Measurements from ENCODE around the gene DNAH10.

The DNAH10 gene, protein sequence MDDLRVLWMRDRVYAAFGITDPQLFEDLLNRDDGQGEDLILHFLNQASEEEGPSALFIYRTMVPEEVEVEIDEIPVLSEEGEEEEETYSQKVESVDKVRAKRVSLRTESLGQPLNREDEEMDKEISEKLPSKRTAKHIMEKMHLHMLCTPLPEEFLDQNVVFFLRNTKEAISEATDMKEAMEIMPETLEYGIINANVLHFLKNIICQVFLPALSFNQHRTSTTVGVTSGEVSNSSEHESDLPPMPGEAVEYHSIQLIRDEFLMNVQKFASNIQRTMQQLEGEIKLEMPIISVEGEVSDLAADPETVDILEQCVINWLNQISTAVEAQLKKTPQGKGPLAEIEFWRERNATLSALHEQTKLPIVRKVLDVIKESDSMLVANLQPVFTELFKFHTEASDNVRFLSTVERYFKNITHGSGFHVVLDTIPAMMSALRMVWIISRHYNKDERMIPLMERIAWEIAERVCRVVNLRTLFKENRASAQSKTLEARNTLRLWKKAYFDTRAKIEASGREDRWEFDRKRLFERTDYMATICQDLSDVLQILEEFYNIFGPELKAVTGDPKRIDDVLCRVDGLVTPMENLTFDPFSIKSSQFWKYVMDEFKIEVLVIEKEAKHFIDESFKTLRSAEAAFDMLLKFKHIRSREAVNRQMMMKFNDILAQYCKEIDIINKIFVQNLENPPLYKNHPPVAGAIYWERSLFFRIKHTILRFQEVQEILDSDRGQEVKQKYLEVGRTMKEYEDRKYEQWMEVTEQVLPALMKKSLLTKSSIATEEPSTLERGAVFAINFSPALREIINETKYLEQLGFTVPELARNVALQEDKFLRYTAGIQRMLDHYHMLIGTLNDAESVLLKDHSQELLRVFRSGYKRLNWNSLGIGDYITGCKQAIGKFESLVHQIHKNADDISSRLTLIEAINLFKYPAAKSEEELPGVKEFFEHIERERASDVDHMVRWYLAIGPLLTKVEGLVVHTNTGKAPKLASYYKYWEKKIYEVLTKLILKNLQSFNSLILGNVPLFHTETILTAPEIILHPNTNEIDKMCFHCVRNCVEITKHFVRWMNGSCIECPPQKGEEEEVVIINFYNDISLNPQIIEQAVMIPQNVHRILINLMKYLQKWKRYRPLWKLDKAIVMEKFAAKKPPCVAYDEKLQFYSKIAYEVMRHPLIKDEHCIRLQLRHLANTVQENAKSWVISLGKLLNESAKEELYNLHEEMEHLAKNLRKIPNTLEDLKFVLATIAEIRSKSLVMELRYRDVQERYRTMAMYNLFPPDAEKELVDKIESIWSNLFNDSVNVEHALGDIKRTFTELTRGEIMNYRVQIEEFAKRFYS (N-terminal part only)

DNA sequence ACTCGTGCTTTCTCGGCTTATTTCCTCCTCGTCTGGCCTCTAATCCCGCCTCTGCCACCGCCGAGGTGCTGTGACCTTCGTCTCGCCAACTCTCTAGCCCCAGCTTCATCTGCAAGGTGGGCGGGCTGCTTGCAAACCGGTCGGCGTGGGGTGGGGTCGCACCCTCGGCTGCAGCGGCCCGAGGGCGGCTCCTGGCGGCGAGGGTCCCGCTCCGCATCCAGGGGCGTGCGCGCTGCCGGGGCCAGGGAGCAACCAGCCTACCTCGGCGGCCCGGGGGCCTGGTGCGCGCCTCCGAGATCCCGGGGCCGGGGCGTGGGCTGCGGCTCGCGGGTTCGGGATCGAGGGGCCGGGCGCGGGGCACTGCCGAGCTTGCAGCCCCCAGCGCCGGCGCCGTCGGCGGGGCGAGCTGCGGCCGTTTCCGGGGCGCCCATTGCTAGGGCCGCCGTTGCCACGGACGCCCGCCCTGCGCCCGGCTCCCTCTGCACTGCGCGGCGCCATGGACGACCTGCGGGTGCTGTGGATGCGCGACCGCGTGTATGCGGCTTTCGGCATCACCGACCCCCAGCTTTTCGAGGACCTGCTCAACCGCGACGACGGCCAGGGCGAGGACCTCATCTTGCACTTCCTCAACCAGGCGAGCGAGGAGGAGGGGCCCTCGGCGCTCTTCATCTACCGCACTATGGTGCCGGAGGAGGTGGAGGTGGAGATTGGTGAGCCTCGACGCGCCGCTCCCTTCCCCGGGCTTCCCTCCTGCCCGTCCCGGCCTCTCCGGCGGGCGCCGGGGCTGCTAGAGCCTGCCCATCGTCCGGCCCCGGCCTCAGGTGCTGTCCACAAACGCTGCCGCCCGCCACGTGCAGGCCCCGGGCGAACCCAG, at the start of gene DNAH10:
DNAH10 (plus strand) TSS at position 461 of the 874 bp plus-strand sequence; CDS start at position 497, 36 bp downstream.
- TF ChIP-seq ZNF274 (IDR thresholded peaks at IDR 0.05; ENCODE audit: low read depth, low read length) (no peak), SUZ12 (IDR thresholded peaks at IDR 0.05; ENCODE audit: extremely low read depth, insufficient read depth, insufficient read length) (no peak), YY1 (IDR thresholded peaks at IDR 0.05; ENCODE audit: insufficient read depth, insufficient read length) (no peak)
- peaks cover 20% of the 10 kb centered on the region for H3K27me3 ChIP-seq (ENCODE audit: insufficient read depth, insufficient read length)
- peak within 1 kb of the TSS; percentile 74 for H3K4me3 ChIP-seq (ENCODE audit: insufficient read length, low read depth)
- peak within 1 kb of the TSS; percentile 76 for H3K9ac ChIP-seq (ENCODE audit: insufficient read length, low read depth)
- no peaks in the 10 kb centered on the region for H3K4me1 ChIP-seq (ENCODE audit: insufficient read depth, insufficient read length)
- no peaks in the 10 kb centered on the region for H3K9me3 ChIP-seq (ENCODE audit: insufficient read depth, low read length)
- peak; percentile 48 for DNase-seq (ENCODE audit: low read depth, low spot score)
- H3K36me3 ChIP-seq (ENCODE audit: insufficient read depth, insufficient read length, low read length), result peaks cover 11% of the 10 kb centered on the region

DNA sequence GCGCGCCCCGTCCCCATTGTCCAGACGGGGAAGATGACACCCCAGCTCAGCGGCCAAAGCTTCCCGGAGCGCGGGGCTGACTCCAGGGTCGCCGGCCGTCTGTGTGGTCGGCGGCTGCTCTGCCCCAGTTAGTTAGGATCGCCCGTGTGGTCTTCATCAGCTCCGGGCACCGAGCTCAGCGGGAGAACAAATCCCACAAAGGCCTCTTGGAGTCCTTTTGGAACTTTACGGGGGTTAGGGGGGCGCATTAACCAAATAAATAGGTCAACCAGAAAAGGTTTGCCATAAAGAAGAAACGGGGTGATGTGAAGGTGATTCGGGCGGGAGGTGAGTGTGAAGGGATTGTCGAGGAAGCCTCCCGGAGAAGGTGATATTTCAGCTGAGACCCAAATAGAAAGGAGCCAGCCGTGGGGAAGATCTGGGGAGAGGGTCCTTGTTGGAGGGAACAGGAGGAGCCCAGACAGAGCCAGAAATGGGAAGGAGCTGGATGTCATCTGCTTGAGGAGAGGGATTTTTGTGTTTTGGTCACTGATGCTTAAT, 49.3 kb upstream of the DNAH10 start:
- DNase-seq (ENCODE audit: low read depth, low spot score), result no peak
- TF ChIP-seq YY1 (IDR thresholded peaks at IDR 0.05; ENCODE audit: insufficient read depth, insufficient read length) (no peak), ZNF274 (IDR thresholded peaks at IDR 0.05; ENCODE audit: low read depth, low read length) (no peak), SUZ12 (IDR thresholded peaks at IDR 0.05; ENCODE audit: extremely low read depth, insufficient read depth, insufficient read length) (no peak)
- H3K9me3 ChIP-seq (ENCODE audit: insufficient read depth, low read length), result no peaks in the 10 kb centered on the region
- peak overlapping the region; percentile 97 for H3K4me3 ChIP-seq (ENCODE audit: insufficient read length, low read depth)
- peaks cover 6% of the 10 kb centered on the region for H3K4me1 ChIP-seq (ENCODE audit: insufficient read depth, insufficient read length)
- H3K36me3 ChIP-seq (ENCODE audit: insufficient read depth, insufficient read length, low read length), result peaks cover 15% of the 10 kb centered on the region
- H3K27me3 ChIP-seq (ENCODE audit: insufficient read depth, insufficient read length), result no peaks in the 10 kb centered on the region
- H3K9ac ChIP-seq (ENCODE audit: insufficient read length, low read depth), result peak overlapping the region; percentile 96

DNA sequence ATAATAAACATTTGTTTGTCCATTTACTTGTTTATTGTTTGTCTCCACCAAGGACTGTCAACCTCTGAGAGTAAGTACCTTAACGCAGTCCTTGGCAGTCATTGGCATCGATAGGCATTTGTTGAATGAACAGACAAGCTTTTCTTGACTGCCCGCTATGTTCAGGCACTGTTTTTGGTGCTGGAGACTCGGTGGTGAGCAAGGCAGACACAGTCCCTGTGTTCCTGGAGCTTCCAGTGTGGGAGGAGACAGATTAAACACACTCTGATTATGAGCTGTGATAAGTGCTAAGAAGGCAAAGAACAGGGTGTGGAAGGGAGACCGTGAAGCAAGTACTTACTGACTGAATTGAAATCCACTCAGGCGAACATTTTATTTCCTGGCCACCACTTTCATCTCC, 48.7 kb upstream of the DNAH10 start:
- H3K4me3 ChIP-seq (ENCODE audit: insufficient read length, low read depth), result peak overlapping the region; percentile 97
- H3K9me3 ChIP-seq (ENCODE audit: insufficient read depth, low read length), result no peaks in the 10 kb centered on the region
- no peaks in the 10 kb centered on the region for H3K27me3 ChIP-seq (ENCODE audit: insufficient read depth, insufficient read length)
- peaks cover 16% of the 10 kb centered on the region for H3K36me3 ChIP-seq (ENCODE audit: insufficient read depth, insufficient read length, low read length)
- TF ChIP-seq YY1 (IDR thresholded peaks at IDR 0.05; ENCODE audit: insufficient read depth, insufficient read length) (no peak), ZNF274 (IDR thresholded peaks at IDR 0.05; ENCODE audit: low read depth, low read length) (no peak), SUZ12 (IDR thresholded peaks at IDR 0.05; ENCODE audit: extremely low read depth, insufficient read depth, insufficient read length) (no peak)
- peak overlapping the region; percentile 96 for H3K9ac ChIP-seq (ENCODE audit: insufficient read length, low read depth)
- no peak for DNase-seq (ENCODE audit: low read depth, low spot score)
- peaks cover 6% of the 10 kb centered on the region for H3K4me1 ChIP-seq (ENCODE audit: insufficient read depth, insufficient read length)

DNA sequence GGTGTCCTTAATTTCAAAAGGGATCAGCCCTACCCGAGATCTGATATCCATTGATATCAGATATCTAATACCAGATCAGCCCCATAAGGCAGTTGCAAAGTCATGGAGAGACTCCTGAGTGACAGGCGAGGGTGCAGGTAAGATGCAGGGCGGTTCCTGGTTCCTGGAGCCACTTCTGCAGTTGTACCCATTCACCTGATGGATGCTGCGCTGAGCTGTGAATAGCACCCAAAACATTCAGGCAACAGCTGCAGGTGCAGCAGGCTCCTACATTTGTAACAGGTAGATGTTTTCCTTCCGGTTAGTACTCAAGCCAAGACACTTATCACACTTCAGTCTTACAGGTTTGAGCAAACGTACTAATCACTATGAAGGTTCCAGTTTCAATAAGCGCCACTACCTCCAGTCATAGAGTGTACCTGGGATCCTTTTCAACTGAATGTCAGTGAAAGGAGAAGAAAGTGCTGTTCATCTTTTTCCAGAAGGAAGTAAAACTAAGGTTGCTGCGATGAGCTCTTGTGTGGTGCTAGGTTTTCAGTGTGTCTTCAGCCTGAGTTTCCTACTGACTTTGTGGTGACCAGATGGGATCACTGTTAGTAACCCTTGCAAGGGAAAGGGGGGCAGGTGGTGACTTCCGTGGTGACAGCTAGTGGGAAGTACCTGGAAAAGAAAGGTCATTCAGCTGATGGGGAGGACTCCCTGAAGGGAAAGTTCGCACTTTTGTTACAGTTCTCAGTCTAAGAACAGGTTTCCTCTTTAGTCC, 48.1 kb upstream of the DNAH10 start:
- DNase-seq (ENCODE audit: low read depth, low spot score), result no peak
- TF ChIP-seq YY1 (IDR thresholded peaks at IDR 0.05; ENCODE audit: insufficient read depth, insufficient read length), result no peak
- no peak for TF ChIP-seq SUZ12 (IDR thresholded peaks at IDR 0.05; ENCODE audit: extremely low read depth, insufficient read depth, insufficient read length)
- TF ChIP-seq ZNF274 (IDR thresholded peaks at IDR 0.05; ENCODE audit: low read depth, low read length), result no peak
- Histone ChIP-seq H3K27me3 (ENCODE audit: insufficient read depth, insufficient read length) (no peaks in the 10 kb centered on the region), H3K4me3 (ENCODE audit: insufficient read length, low read depth) (no peak overlapping the region), H3K36me3 (ENCODE audit: insufficient read depth, insufficient read length, low read length) (peaks cover 21% of the 10 kb centered on the region), H3K9ac (ENCODE audit: insufficient read length, low read depth) (no peak overlapping the region), H3K9me3 (ENCODE audit: insufficient read depth, low read length) (no peaks in the 10 kb centered on the region), H3K4me1 (ENCODE audit: insufficient read depth, insufficient read length) (peaks cover 6% of the 10 kb centered on the region)

DNA sequence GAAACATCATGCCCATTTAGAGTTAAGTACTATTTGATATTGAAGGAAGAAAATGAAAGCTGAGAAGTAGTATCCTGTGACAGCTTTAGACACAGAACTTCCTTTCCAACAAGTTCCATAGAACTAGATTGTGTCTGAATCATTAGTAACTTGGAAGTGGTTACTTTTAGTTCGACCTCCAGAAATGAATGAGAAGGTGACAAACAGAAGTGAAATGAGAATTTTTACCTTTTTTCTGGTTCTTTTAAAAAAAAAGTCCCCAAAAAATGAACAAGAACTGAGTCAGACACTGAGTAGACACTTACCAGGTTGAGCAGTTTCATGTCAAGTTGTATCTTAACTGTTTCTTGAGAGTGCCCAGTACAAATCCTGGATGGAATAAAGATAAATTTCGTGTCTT, 46.9 kb upstream of the DNAH10 start:
- TF ChIP-seq YY1 (IDR thresholded peaks at IDR 0.05; ENCODE audit: insufficient read depth, insufficient read length) (no peak), SUZ12 (IDR thresholded peaks at IDR 0.05; ENCODE audit: extremely low read depth, insufficient read depth, insufficient read length) (no peak), ZNF274 (IDR thresholded peaks at IDR 0.05; ENCODE audit: low read depth, low read length) (no peak)
- Histone ChIP-seq H3K4me1 (ENCODE audit: insufficient read depth, insufficient read length) (peaks cover 6% of the 10 kb centered on the region), H3K9me3 (ENCODE audit: insufficient read depth, low read length) (no peaks in the 10 kb centered on the region), H3K9ac (ENCODE audit: insufficient read length, low read depth) (no peak overlapping the region), H3K4me3 (ENCODE audit: insufficient read length, low read depth) (no peak overlapping the region), H3K36me3 (ENCODE audit: insufficient read depth, insufficient read length, low read length) (peaks cover 26% of the 10 kb centered on the region), H3K27me3 (ENCODE audit: insufficient read depth, insufficient read length) (no peaks in the 10 kb centered on the region)
- DNase-seq (ENCODE audit: low read depth, low spot score), result no peak
